Liver (tissue), 9 donors: ENCODE data around the gene ARRDC1. TPM values are rescaled to one million over a fixed set of nuclear protein-coding genes. Genes with fewer than 3 reads are reported as not detected.

Experiments
- DNase-seq: peaks from one replicate; pipeline ENCODE4 v3.0.0-alpha.2; 2017; ENCODE audit warnings: low spot score
- H3K27ac ChIP-seq, 2 donors: one replicate each; pipeline ENCODE4 v1.7.0; 2013; ENCODE audit warnings: inconsistent platforms in 2 of 2, low read length in 2 of 2, control low read depth in 1 of 2, low read depth in 1 of 2, mild to moderate bottlenecking in 1 of 2
- H3K27me3 ChIP-seq, 4 donors: one replicate each; pipeline versions ENCODE4 v1.6.1 to v1.7.0; 2013; ENCODE audit warnings: low read length in 3 of 4, inconsistent platforms in 1 of 4, mild to moderate bottlenecking in 1 of 4, moderate library complexity in 1 of 4; ENCODE audit not compliant: control insufficient read depth in 4 of 4, insufficient read depth in 4 of 4
- H3K36me3 ChIP-seq, 4 donors: one replicate each; pipeline versions ENCODE4 v1.6.1 to v1.7.0; 2013; ENCODE audit warnings: low read length in 3 of 4, mild to moderate bottlenecking in 3 of 4, low read depth in 1 of 4, moderate library complexity in 1 of 4; ENCODE audit not compliant: control insufficient read depth in 4 of 4, insufficient read depth in 3 of 4
- H3K4me1 ChIP-seq, 4 donors: one replicate each; pipeline versions ENCODE4 v1.6.1 to v1.7.0; 2013; ENCODE audit warnings: low read length in 3 of 4, mild to moderate bottlenecking in 3 of 4, moderate library complexity in 1 of 4; ENCODE audit not compliant: control insufficient read depth in 4 of 4, insufficient read depth in 4 of 4
- H3K4me3 ChIP-seq, 3 donors: one replicate each; pipeline versions ENCODE4 v1.6.1 to v1.7.0; 2013; ENCODE audit warnings: low read length in 3 of 3, control low read depth in 1 of 3, low read depth in 1 of 3, mild to moderate bottlenecking in 1 of 3
- H3K9ac ChIP-seq, 2 donors: one replicate each; pipeline ENCODE4 v1.7.0; 2013; ENCODE audit warnings: low read length in 2 of 2, mild to moderate bottlenecking in 2 of 2, moderate library complexity in 2 of 2, control low read depth in 1 of 2, low read depth in 1 of 2
- H3K9me3 ChIP-seq, 4 donors: one replicate each; pipeline versions ENCODE4 v1.6.1 to v1.7.0; 2013; ENCODE audit warnings: low read length in 3 of 4; ENCODE audit not compliant: control insufficient read depth in 4 of 4
- ATF3 ChIP-seq: IDR thresholded peaks from 2 replicates; pipeline ENCODE4 v1.6.1; 2016; ENCODE audit warnings: antibody characterized with exemption
- CTCF ChIP-seq: fragments of 150-350 bp; IDR thresholded peaks from 2 replicates; pipeline ENCODE4 v1.5.1; 2017; ENCODE audit warnings: improper control_type of control experiment, low read depth, low read length; ENCODE audit not compliant: missing input control
- EGR1 ChIP-seq, 2 donors: IDR thresholded peaks; 2 replicates each; pipeline ENCODE4 v1.6.1; 2016 to 2018; ENCODE audit warnings: antibody characterized with exemption in 2 of 2, low read depth in 2 of 2
- FOXA1 ChIP-seq: IDR thresholded peaks from 2 replicates; pipeline ENCODE4 v1.6.1; 2016; ENCODE audit warnings: antibody characterized with exemption
- FOXA2 ChIP-seq: IDR thresholded peaks from 2 replicates; pipeline ENCODE4 v1.6.1; 2016; ENCODE audit warnings: antibody characterized with exemption
- GABPA ChIP-seq, 2 donors: IDR thresholded peaks in 1 of 2; conservative IDR thresholded peaks in 1 of 2; 2 replicates each; pipeline ENCODE4 v1.6.1; 2016; ENCODE audit warnings: antibody characterized with exemption in 2 of 2, mild to moderate bottlenecking in 1 of 2, moderate library complexity in 1 of 2
- HNF4A ChIP-seq, 2 donors: conservative IDR thresholded peaks; 2 replicates each; pipeline ENCODE4 v1.6.1; 2016; ENCODE audit warnings: antibody characterized with exemption in 2 of 2, mild to moderate bottlenecking in 2 of 2
- HNF4G ChIP-seq: IDR thresholded peaks from 2 replicates; pipeline ENCODE4 v1.6.1; 2016; ENCODE audit warnings: antibody characterized with exemption
- JUND ChIP-seq, 2 donors: IDR thresholded peaks; 2 replicates each; pipeline ENCODE4 v1.6.1; 2016; ENCODE audit warnings: antibody characterized with exemption in 2 of 2
- MAX ChIP-seq: IDR thresholded peaks from 2 replicates; pipeline ENCODE4 v1.6.1; 2016; ENCODE audit warnings: antibody characterized with exemption
- NR2F2 ChIP-seq: IDR thresholded peaks from 2 replicates; pipeline ENCODE4 v1.6.1; 2016; ENCODE audit warnings: antibody characterized with exemption
- RAD21 ChIP-seq, 2 donors: IDR thresholded peaks; 2 replicates each; pipeline ENCODE4 v1.6.1; 2016; ENCODE audit warnings: antibody characterized with exemption in 2 of 2, mild to moderate bottlenecking in 2 of 2
- REST ChIP-seq: IDR thresholded peaks from 2 replicates; pipeline ENCODE4 v1.6.1; 2016; ENCODE audit warnings: antibody characterized with exemption, mild to moderate bottlenecking
- RXRA ChIP-seq, 2 donors: IDR thresholded peaks; 2 replicates each; pipeline ENCODE4 v1.6.1; 2017 to 2018; ENCODE audit warnings: antibody characterized with exemption in 2 of 2, mild to moderate bottlenecking in 1 of 2
- SP1 ChIP-seq: IDR thresholded peaks from 2 replicates; pipeline ENCODE4 v1.6.1; 2018; ENCODE audit warnings: antibody characterized with exemption, mild to moderate bottlenecking
- TAF1 ChIP-seq: conservative IDR thresholded peaks from 2 replicates; pipeline ENCODE4 v1.6.1; 2016; ENCODE audit warnings: antibody characterized with exemption, mild to moderate bottlenecking
- YY1 ChIP-seq: IDR thresholded peaks from 2 replicates; pipeline ENCODE4 v1.6.1; 2016; ENCODE audit warnings: antibody characterized with exemption, mild to moderate bottlenecking
- ZBTB33 ChIP-seq: IDR thresholded peaks from 2 replicates; pipeline ENCODE4 v1.6.1; 2016; ENCODE audit warnings: antibody characterized with exemption
- WGBS: extraction: QIAGEN DNeasy Blood & Tissue Kit; methylation state at CpG from one replicate; pipeline ENCODE4 v1.1.7; 2013; 5-methylcytosine and 5-hydroxymethylcytosine counted together
- polyA plus RNA-seq, 2 donors: library from polyadenylated mRNA; stranded (reverse) in 1 of 2; unstranded in 1 of 2; fragments of 200-250 nt in 1 of 2; fragments of >200 nt in 1 of 2; fragmentation: Nextera tagmentation in 1 of 2; extraction: Ambion mirVana in 1 of 2; gene quantifications; one replicate each; pipeline versions ENCODE4 v1.2.1 to v1.2.3, GENCODE V29; 2013 to 2015
- total RNA-seq, 2 donors: library from RNA; depleted of rRNA; stranded (reverse); fragments of >200 nt; gene quantifications; one replicate each; pipeline ENCODE4 v1.2.3, GENCODE V29; 2014
- donor health status: healthy.
- donor health status: healthy.
- donor health status: healthy.
- donor health status: healthy.
- donor health status: healthy.

ARRDC1 gene
- total and polyA plus RNA-seq, 4 donors = 9.8 to 31.6 (median 23.4) TPM

GRCh38 chr9:137610944-137611343 lies 5.5 kb downstream of the ARRDC1 start:
- 90% methylated on average over 6 of the region's 6 CpGs for WGBS
- Histone ChIP-seq H3K27ac (no peak overlapping the region), H3K4me3 (no peak overlapping the region), H3K4me1 (peaks cover 12 to 55% (median 38%) of the 10 kb centered on the region in 4 donors), H3K27me3 (no peaks in the 10 kb centered on the region), H3K36me3 (peaks cover 0 to 14% (median 9%) of the 10 kb centered on the region in 4 donors), H3K9ac (no peak overlapping the region), H3K9me3 (no peaks in the 10 kb centered on the region)
- no peak for TF ChIP-seq NR2F2
- no peak for TF ChIP-seq CTCF
- TF ChIP-seq SP1 = no peak
- TF ChIP-seq GABPA (IDR thresholded peaks at IDR 0.05 in 1 of 2, conservative IDR thresholded peaks at IDR 0.05 in 1 of 2) = no peak
- no peak for TF ChIP-seq MAX
- TF ChIP-seq HNF4A (conservative IDR thresholded peaks at IDR 0.05) = no peak
- TF ChIP-seq ATF3 = no peak
- no peak for TF ChIP-seq HNF4G
- TF ChIP-seq FOXA2 = no peak
- no peak for TF ChIP-seq REST
- TF ChIP-seq FOXA1 = no peak
- TF ChIP-seq TAF1 = no peak
- no peak for TF ChIP-seq RAD21 (IDR thresholded peaks at IDR 0.05)
- no peak for TF ChIP-seq EGR1 (IDR thresholded peaks at IDR 0.05; ENCODE audit: low read depth in 2 of 2)
- no peak for TF ChIP-seq RXRA (IDR thresholded peaks at IDR 0.05)
- no peak for TF ChIP-seq YY1
- TF ChIP-seq JUND (IDR thresholded peaks at IDR 0.05) = no peak
- TF ChIP-seq ZBTB33 = no peak
- no peak for DNase-seq
